Keratinocyte (primary cell): ENCODE results near the gene GPC1. TPM values are rescaled to one million over a fixed set of nuclear protein-coding genes. Genes with fewer than 3 reads are reported as not detected.

ENCODE experiments used
- DNase-seq: peaks from one replicate; pipeline ENCODE4 v3.0.0-alpha.2; 2011; ENCODE audit warnings: low read depth, missing footprints, low spot score
- FAIRE-seq: peaks from 2 replicates; lab custom pipeline; 2011; peaks lifted over from hg19 to GRCh38; lab: Jason Lieb, UNC
- H2AFZ ChIP-seq: 2 replicates; pipeline ENCODE4 v1.6.0; 2012; ENCODE audit warnings: low read length, control low read depth, inconsistent platforms; ENCODE audit not compliant: control insufficient read depth
- H3K27ac ChIP-seq: 2 replicates; pipeline ENCODE4 v1.5.1; 2011; ENCODE audit warnings: low read length; ENCODE audit not compliant: control insufficient read depth, insufficient read depth
- H3K27me3 ChIP-seq: 3 replicates; pipeline ENCODE4 v1.6.0; 2011; ENCODE audit warnings: low read length; ENCODE audit not compliant: control insufficient read depth, insufficient read depth; ENCODE audit errors: extremely low read depth
- H3K36me3 ChIP-seq, 2 experiments: 2 replicates in 1 of 2; 3 replicates in 1 of 2; pipeline ENCODE4 v1.5.1; 2011; ENCODE audit warnings: low read length in 2 of 2, mild to moderate bottlenecking in 1 of 2; ENCODE audit not compliant: control insufficient read depth in 2 of 2, insufficient read depth in 2 of 2; ENCODE audit errors: extremely low read depth in 1 of 2
- H3K4me1 ChIP-seq: 3 replicates; pipeline ENCODE4 v1.5.1; 2011; ENCODE audit warnings: low read length; ENCODE audit not compliant: control insufficient read depth, insufficient read depth; ENCODE audit errors: extremely low read depth
- H3K4me2 ChIP-seq: 3 replicates; pipeline ENCODE4 v1.6.0; 2011; ENCODE audit warnings: low read depth, low read length; ENCODE audit not compliant: control insufficient read depth, insufficient read depth; ENCODE audit errors: extremely low read depth
- H3K4me3 ChIP-seq, 3 experiments: fragments of 200-600 bp in 1 of 3; sonication (generic) in 1 of 3; 2 replicates in 2 of 3; 3 replicates in 1 of 3; pipeline ENCODE4 v1.5.1; 2011 to 2016; ENCODE audit warnings: low read length in 3 of 3, mild to moderate bottlenecking in 3 of 3, control low read depth in 2 of 3, inconsistent platforms in 1 of 3, low read depth in 1 of 3, mixed read lengths in 1 of 3, mixed run types in 1 of 3, moderate library complexity in 1 of 3; ENCODE audit not compliant: control insufficient read depth in 2 of 3, insufficient read depth in 2 of 3; ENCODE audit errors: extremely low read depth in 1 of 3
- H3K79me2 ChIP-seq: 2 replicates; pipeline ENCODE4 v1.6.0; 2012; ENCODE audit warnings: low read length; ENCODE audit not compliant: control insufficient read depth, insufficient read depth
- H3K9ac ChIP-seq: 3 replicates; pipeline ENCODE4 v1.6.0; 2011; ENCODE audit warnings: low read length; ENCODE audit not compliant: control insufficient read depth, insufficient read depth; ENCODE audit errors: extremely low read depth
- H3K9me1 ChIP-seq: 3 replicates; pipeline ENCODE4 v1.6.0; 2011; ENCODE audit warnings: low read length; ENCODE audit not compliant: control insufficient read depth, insufficient read depth; ENCODE audit errors: extremely low read depth
- H3K9me3 ChIP-seq: 2 replicates; pipeline ENCODE4 v1.5.1; 2012; ENCODE audit warnings: low read depth, low read length; ENCODE audit not compliant: control insufficient read depth
- H4K20me1 ChIP-seq: 3 replicates; pipeline ENCODE4 v1.6.0; 2011; ENCODE audit warnings: low read length; ENCODE audit not compliant: control insufficient read depth, insufficient read depth; ENCODE audit errors: extremely low read depth
- EZH2 ChIP-seq: IDR thresholded peaks from one replicate; pipeline ENCODE4 v1.6.1; 2012; ENCODE audit warnings: inconsistent platforms, mild to moderate bottlenecking, low read length, moderate library complexity
- dilution Hi-C: fragments of 300-500 bp; cut with MboI; formaldehyde crosslinking; loops from one replicate; pipeline ENCODE4 v1.7.0; 2020; ENCODE audit warnings: low sequenced_read_pairs; ENCODE audit not compliant: extremely low pct_ligation_motif_present
- polyA plus RNA-seq, 5 experiments: library from polyadenylated mRNA; depleted of rRNA in 3 of 5; stranded (reverse) in 3 of 5; stranded (forward) in 1 of 5; unstranded in 1 of 5; fragments of >200 nt; gene quantifications; 1 replicate in 1 of 5; 2 replicates in 3 of 5; 3 replicates in 1 of 5; pipeline versions ENCODE4 v1.2.1 to v1.2.3, GENCODE V29; 2011 to 2012; ENCODE audit warnings: missing spikeins in 2 of 5, low read depth in 1 of 5, low replicate concordance in 1 of 5
- TF ChIP-seq, protein P1 (sequence below), 3 experiments: IDR thresholded peaks in 1 of 3; conservative IDR thresholded peaks in 1 of 3; optimal IDR thresholded peaks in 1 of 3; 2 replicates in 2 of 3; 3 replicates in 1 of 3; pipeline versions ENCODE3 to v1.5.1; 2011; ENCODE audit warnings: low read length in 3 of 3, mild to moderate bottlenecking in 3 of 3, moderate library complexity in 2 of 3, control low read depth in 1 of 3, inconsistent platforms in 1 of 3; ENCODE audit not compliant: insufficient read depth in 2 of 3; ENCODE audit errors: extremely low read depth in 1 of 3

GPC1 gene
- polyA plus RNA-seq, 1 donor (not counting 4 experiments of a cell fraction or from before 2014, with no cell fraction given): 46.6 TPM

DNA sequence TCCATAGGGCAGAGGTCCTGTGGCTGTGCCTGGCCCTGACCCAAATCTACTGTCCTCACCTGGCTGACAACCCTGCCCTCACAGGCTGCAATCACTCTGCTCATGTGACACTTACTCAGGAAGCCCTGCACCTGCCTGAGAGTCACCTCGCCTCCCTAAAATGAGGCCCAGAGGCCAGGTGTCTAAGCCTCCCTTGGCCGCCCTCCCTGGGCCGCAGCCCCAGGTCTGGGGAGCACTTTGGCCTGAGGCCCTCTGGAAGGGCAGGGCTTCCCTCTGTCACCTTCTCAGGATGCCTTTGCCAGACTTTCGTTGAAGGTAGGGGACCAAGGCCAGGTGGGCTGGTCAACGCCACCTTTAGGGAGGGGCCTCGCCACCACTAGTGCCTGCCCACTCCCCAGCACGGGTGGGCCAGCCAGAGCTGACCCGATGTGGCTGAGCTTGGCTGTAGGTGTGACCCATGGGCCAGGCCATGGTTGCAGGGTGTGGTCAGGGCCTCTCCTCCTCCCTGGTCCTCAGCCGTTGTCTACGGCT, 6.1 kb upstream of the GPC1 start:
- DNase-seq: no peak
- no peak for FAIRE-seq
- H3K9me1 ChIP-seq: no peaks in the 10 kb centered on the region
- no peaks in the 10 kb centered on the region for H4K20me1 ChIP-seq
- H3K4me1 ChIP-seq: peaks cover 16% of the 10 kb centered on the region
- dilution Hi-C loops: no loop called here
- H3K9me3 ChIP-seq: no peaks in the 10 kb centered on the region
- no peak overlapping the region for H3K4me3 ChIP-seq
- H3K9ac ChIP-seq: no peak overlapping the region
- no peaks in the 10 kb centered on the region for H3K36me3 ChIP-seq
- H3K79me2 ChIP-seq: no peaks in the 10 kb centered on the region
- H3K4me2 ChIP-seq: no peak overlapping the region
- H2AFZ ChIP-seq: no peak overlapping the region
- TF ChIP-seq, protein P1, sequence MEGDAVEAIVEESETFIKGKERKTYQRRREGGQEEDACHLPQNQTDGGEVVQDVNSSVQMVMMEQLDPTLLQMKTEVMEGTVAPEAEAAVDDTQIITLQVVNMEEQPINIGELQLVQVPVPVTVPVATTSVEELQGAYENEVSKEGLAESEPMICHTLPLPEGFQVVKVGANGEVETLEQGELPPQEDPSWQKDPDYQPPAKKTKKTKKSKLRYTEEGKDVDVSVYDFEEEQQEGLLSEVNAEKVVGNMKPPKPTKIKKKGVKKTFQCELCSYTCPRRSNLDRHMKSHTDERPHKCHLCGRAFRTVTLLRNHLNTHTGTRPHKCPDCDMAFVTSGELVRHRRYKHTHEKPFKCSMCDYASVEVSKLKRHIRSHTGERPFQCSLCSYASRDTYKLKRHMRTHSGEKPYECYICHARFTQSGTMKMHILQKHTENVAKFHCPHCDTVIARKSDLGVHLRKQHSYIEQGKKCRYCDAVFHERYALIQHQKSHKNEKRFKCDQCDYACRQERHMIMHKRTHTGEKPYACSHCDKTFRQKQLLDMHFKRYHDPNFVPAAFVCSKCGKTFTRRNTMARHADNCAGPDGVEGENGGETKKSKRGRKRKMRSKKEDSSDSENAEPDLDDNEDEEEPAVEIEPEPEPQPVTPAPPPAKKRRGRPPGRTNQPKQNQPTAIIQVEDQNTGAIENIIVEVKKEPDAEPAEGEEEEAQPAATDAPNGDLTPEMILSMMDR (optimal IDR thresholded peaks at IDR 0.05 in 1 of 3, IDR thresholded peaks at IDR 0.05 in 1 of 3, conservative IDR thresholded peaks at IDR 0.05 in 1 of 3; ENCODE audit: extremely low read depth in 1 of 3, insufficient read depth in 2 of 3, low read length in 3 of 3): no peak
- no peak for TF ChIP-seq EZH2
- H3K27ac ChIP-seq: no peak overlapping the region
- H3K27me3 ChIP-seq: peaks cover 7% of the 10 kb centered on the region

GRCh38 chr2:240429872-240430491, 5.5 kb upstream of the GPC1 start:
- H3K79me2 ChIP-seq: no peaks in the 10 kb centered on the region
- H3K4me3 ChIP-seq: no peak overlapping the region
- no peak overlapping the region for H2AFZ ChIP-seq
- no peaks in the 10 kb centered on the region for H3K36me3 ChIP-seq
- H4K20me1 ChIP-seq: no peaks in the 10 kb centered on the region
- H3K9ac ChIP-seq: no peak overlapping the region
- dilution Hi-C loops: no loop called here
- no peak for FAIRE-seq
- H3K9me3 ChIP-seq: no peaks in the 10 kb centered on the region
- H3K4me1 ChIP-seq: peaks cover 16% of the 10 kb centered on the region
- H3K27me3 ChIP-seq: peaks cover 7% of the 10 kb centered on the region
- no peak for TF ChIP-seq EZH2
- TF ChIP-seq, protein P1 (optimal IDR thresholded peaks at IDR 0.05 in 1 of 3, IDR thresholded peaks at IDR 0.05 in 1 of 3, conservative IDR thresholded peaks at IDR 0.05 in 1 of 3; ENCODE audit: extremely low read depth in 1 of 3, insufficient read depth in 2 of 3, low read length in 3 of 3): no peak
- DNase-seq: no peak
- H3K27ac ChIP-seq: no peak overlapping the region
- H3K4me2 ChIP-seq: no peak overlapping the region
- no peaks in the 10 kb centered on the region for H3K9me1 ChIP-seq
